HepG2 (cell line): ENCODE data around the gene TBCD.

Experiments
- CTCF ChIP-seq: sonication (generic); formaldehyde crosslinking; IDR thresholded peaks from 2 replicates; pipeline ENCODE4 v1.5.0; 2020; ENCODE audit warnings: mild to moderate bottlenecking, missing genetic modification reagents, moderate library complexity
- EP300 ChIP-seq, 3 experiments: sonication (generic) in 1 of 3; formaldehyde crosslinking in 1 of 3; IDR thresholded peaks; 2 replicates each; pipeline versions ENCODE4 v1.5.1 to v1.6.1; 2011 to 2020; ENCODE audit warnings: low read depth in 2 of 3, low read length in 2 of 3, borderline replicate concordance in 1 of 3, improper control_type of control experiment in 1 of 3, mild to moderate bottlenecking in 1 of 3, missing genetic modification reagents in 1 of 3, moderate library complexity in 1 of 3
- EZH2 ChIP-seq: conservative IDR thresholded peaks from 2 replicates; pipeline ENCODE4 v1.6.1; 2012; ENCODE audit warnings: mild to moderate bottlenecking, low read depth, low read length, moderate library complexity
- GABPA ChIP-seq, 2 experiments: IDR thresholded peaks; 2 replicates each; pipeline ENCODE4 v1.6.1; 2011 to 2016; ENCODE audit warnings: low read depth in 2 of 2, low read length in 1 of 2, missing biosample characterization in 1 of 2, missing genetic modification characterization in 1 of 2
- MXI1 ChIP-seq: IDR thresholded peaks from 3 replicates; pipeline ENCODE4 v1.6.1; 2012; ENCODE audit warnings: low read depth, low read length, inconsistent platforms, borderline replicate concordance
- PHF8 ChIP-seq: sonication (generic); formaldehyde crosslinking; IDR thresholded peaks from 2 replicates; pipeline ENCODE4 v1.5.0; 2020; ENCODE audit warnings: missing genetic modification reagents
- REL ChIP-seq: sonication (generic); formaldehyde crosslinking; conservative IDR thresholded peaks from 2 replicates; pipeline ENCODE4 v1.8.0; 2022; ENCODE audit warnings: mild to moderate bottlenecking, missing genetic modification reagents, moderate library complexity
- ZIK1 ChIP-seq: sonication (generic); formaldehyde crosslinking; IDR thresholded peaks from 2 replicates; pipeline ENCODE4 v1.5.0; 2020; ENCODE audit warnings: mild to moderate bottlenecking, low read depth, missing genetic modification reagents, borderline replicate concordance
- ZNF274 ChIP-seq: sonication (generic); formaldehyde crosslinking; IDR thresholded peaks from 2 replicates; pipeline ENCODE4 v1.5.1; 2020; ENCODE audit warnings: mild to moderate bottlenecking, missing genetic modification reagents
- ZNF530 ChIP-seq: sonication (generic); formaldehyde crosslinking; IDR thresholded peaks from 2 replicates; pipeline ENCODE4 v1.5.0; 2020; ENCODE audit warnings: low read depth, mild to moderate bottlenecking, missing genetic modification reagents
- ZNF580 ChIP-seq: IDR thresholded peaks from 2 replicates; pipeline ENCODE4 v1.6.1; 2016; ENCODE audit warnings: low read depth, borderline replicate concordance
- TF ChIP-seq, protein P1 (sequence below): conservative IDR thresholded peaks from 2 replicates; pipeline ENCODE4 v1.6.1; 2018; ENCODE audit warnings: missing genetic modification reagents
- TF ChIP-seq, protein P2 (sequence below): sonication (generic); formaldehyde crosslinking; IDR thresholded peaks from 2 replicates; pipeline ENCODE4 v1.5.1; 2020; ENCODE audit warnings: mild to moderate bottlenecking, missing genetic modification reagents, moderate library complexity
- TF ChIP-seq, protein P3 (sequence below), 2 experiments: IDR thresholded peaks; 2 replicates each; pipeline ENCODE4 v1.6.1; 2011 to 2012; ENCODE audit warnings: low read length in 2 of 2, borderline replicate concordance in 1 of 2, low read depth in 1 of 2, mild to moderate bottlenecking in 1 of 2, moderate library complexity in 1 of 2

DNA sequence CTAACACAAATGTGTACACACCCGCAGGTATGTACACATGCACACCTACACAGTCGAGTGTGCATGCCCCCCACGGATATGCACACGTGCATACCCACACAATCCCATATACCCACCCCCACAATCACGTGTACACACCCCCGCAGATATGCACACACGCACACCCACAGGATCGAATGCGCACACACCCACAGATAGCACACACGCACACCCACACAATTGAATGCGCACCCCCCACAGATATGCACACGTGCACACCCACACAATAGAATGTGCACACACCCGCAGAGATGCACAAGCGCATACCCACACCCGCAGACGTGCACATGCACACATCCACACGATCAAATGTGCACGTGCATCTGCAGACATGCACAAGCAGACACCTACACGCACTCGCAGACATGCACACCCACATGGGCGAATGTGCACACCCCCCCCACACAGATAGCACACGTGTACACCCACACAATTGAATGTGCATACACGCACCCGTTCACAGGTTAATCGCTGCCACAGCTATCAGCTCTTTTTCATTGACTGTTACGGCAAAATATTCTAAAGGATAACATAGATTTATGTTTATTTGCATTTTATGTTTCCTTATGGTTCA is 77.1 kb downstream of the TBCD start:
- TF ChIP-seq CTCF (CRISPR knock-in tag) (no peak), EP300 (IDR thresholded peaks at IDR 0.05; ENCODE audit: low read depth in 2 of 2, low read length in 2 of 2) (no peak), EP300 (CRISPR knock-in tag; IDR thresholded peaks at IDR 0.05; ENCODE audit: borderline replicate concordance) (no peak), ZNF274 (CRISPR knock-in tag) (no peak), GABPA (IDR thresholded peaks at IDR 0.05; ENCODE audit: low read depth, low read length) (no peak), GABPA (CRISPR knock-in tag; IDR thresholded peaks at IDR 0.05; ENCODE audit: low read depth) (no peak), REL (CRISPR knock-in tag) (no peak), ZNF580 (CRISPR knock-in tag) (no peak), MXI1 (no peak), ZIK1 (CRISPR knock-in tag) (no peak), ZNF530 (CRISPR knock-in tag) (no peak), EZH2 (no peak), PHF8 (CRISPR knock-in tag) (no peak)
- TF ChIP-seq, protein P1, sequence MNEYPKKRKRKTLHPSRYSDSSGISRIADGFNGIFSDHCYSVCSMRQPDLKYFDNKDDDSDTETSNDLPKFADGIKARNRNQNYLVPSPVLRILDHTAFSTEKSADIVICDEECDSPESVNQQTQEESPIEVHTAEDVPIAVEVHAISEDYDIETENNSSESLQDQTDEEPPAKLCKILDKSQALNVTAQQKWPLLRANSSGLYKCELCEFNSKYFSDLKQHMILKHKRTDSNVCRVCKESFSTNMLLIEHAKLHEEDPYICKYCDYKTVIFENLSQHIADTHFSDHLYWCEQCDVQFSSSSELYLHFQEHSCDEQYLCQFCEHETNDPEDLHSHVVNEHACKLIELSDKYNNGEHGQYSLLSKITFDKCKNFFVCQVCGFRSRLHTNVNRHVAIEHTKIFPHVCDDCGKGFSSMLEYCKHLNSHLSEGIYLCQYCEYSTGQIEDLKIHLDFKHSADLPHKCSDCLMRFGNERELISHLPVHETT (CRISPR knock-in tag) = no peak
- TF ChIP-seq, protein P2, sequence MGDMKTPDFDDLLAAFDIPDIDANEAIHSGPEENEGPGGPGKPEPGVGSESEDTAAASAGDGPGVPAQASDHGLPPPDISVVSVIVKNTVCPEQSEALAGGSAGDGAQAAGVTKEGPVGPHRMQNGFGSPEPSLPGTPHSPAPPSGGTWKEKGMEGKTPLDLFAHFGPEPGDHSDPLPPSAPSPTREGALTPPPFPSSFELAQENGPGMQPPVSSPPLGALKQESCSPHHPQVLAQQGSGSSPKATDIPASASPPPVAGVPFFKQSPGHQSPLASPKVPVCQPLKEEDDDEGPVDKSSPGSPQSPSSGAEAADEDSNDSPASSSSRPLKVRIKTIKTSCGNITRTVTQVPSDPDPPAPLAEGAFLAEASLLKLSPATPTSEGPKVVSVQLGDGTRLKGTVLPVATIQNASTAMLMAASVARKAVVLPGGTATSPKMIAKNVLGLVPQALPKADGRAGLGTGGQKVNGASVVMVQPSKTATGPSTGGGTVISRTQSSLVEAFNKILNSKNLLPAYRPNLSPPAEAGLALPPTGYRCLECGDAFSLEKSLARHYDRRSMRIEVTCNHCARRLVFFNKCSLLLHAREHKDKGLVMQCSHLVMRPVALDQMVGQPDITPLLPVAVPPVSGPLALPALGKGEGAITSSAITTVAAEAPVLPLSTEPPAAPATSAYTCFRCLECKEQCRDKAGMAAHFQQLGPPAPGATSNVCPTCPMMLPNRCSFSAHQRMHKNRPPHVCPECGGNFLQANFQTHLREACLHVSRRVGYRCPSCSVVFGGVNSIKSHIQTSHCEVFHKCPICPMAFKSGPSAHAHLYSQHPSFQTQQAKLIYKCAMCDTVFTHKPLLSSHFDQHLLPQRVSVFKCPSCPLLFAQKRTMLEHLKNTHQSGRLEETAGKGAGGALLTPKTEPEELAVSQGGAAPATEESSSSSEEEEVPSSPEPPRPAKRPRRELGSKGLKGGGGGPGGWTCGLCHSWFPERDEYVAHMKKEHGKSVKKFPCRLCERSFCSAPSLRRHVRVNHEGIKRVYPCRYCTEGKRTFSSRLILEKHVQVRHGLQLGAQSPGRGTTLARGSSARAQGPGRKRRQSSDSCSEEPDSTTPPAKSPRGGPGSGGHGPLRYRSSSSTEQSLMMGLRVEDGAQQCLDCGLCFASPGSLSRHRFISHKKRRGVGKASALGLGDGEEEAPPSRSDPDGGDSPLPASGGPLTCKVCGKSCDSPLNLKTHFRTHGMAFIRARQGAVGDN (CRISPR knock-in tag) = no peak
- TF ChIP-seq, protein P3, sequence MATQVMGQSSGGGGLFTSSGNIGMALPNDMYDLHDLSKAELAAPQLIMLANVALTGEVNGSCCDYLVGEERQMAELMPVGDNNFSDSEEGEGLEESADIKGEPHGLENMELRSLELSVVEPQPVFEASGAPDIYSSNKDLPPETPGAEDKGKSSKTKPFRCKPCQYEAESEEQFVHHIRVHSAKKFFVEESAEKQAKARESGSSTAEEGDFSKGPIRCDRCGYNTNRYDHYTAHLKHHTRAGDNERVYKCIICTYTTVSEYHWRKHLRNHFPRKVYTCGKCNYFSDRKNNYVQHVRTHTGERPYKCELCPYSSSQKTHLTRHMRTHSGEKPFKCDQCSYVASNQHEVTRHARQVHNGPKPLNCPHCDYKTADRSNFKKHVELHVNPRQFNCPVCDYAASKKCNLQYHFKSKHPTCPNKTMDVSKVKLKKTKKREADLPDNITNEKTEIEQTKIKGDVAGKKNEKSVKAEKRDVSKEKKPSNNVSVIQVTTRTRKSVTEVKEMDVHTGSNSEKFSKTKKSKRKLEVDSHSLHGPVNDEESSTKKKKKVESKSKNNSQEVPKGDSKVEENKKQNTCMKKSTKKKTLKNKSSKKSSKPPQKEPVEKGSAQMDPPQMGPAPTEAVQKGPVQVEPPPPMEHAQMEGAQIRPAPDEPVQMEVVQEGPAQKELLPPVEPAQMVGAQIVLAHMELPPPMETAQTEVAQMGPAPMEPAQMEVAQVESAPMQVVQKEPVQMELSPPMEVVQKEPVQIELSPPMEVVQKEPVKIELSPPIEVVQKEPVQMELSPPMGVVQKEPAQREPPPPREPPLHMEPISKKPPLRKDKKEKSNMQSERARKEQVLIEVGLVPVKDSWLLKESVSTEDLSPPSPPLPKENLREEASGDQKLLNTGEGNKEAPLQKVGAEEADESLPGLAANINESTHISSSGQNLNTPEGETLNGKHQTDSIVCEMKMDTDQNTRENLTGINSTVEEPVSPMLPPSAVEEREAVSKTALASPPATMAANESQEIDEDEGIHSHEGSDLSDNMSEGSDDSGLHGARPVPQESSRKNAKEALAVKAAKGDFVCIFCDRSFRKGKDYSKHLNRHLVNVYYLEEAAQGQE (IDR thresholded peaks at IDR 0.05; ENCODE audit: borderline replicate concordance in 1 of 2, low read depth in 1 of 2, low read length in 2 of 2) = no peak
